HG02610 (cell line): ENCODE measurements around the gene DIRAS2.

ENCODE experiments used
- ATAC-seq: cut with Tn5 transposase; IDR thresholded peaks from one replicate; pipeline ENCODE4 v1.9.1; 2021; ENCODE audit warnings: mild to moderate bottlenecking, moderate library complexity; ENCODE audit not compliant: unreplicated experiment

DIRAS2 gene

GRCh38 chr9:90613502-90613901, 29.1 kb downstream of the DIRAS2 start:
- no peak for ATAC-seq

- ATAC-seq = no peak
Measured at GRCh38 chr9:90612957-90613356, 29.7 kb downstream of the DIRAS2 start.

- ATAC-seq = no peak
Measured at GRCh38 chr9:90611568-90611967, 31.1 kb downstream of the DIRAS2 start.

- no peak for ATAC-seq
Measured at GRCh38 chr9:90611121-90611520, 31.5 kb downstream of the DIRAS2 start.

GRCh38 chr9:90607701-90608516, 34.7 kb downstream of the DIRAS2 start:
- no peak for ATAC-seq

- ATAC-seq = no peak
Measured at GRCh38 chr9:90600029-90600428, 42.6 kb downstream of the DIRAS2 start.

GRCh38 chr9:90598191-90598590, 44.4 kb downstream of the DIRAS2 start:
- no peak for ATAC-seq

GRCh38 chr9:90593646-90594045, 49.0 kb downstream of the DIRAS2 start:
- ATAC-seq = no peak

GRCh38 chr9:90580576-90580975, 62.0 kb downstream of the DIRAS2 start:
- ATAC-seq = no peak

GRCh38 chr9:90579181-90579580, 63.4 kb downstream of the DIRAS2 start:
- no peak for ATAC-seq

GRCh38 chr9:90578126-90578815, 64.4 kb downstream of the DIRAS2 start:
- ATAC-seq = no peak

- ATAC-seq = no peak
Measured at GRCh38 chr9:90569511-90569910, 73.1 kb downstream of the DIRAS2 start.

- no peak for ATAC-seq
Measured at GRCh38 chr9:90568667-90569066, 74.0 kb downstream of the DIRAS2 start.

- ATAC-seq = no peak
Measured at GRCh38 chr9:90562229-90562628, 80.4 kb downstream of the DIRAS2 start.
